GM18517 (cell line): Measurements from ENCODE around the gene OR7G3.

Experiments
- ATAC-seq: cut with Tn5 transposase; IDR thresholded peaks from one replicate; pipeline ENCODE4 v1.9.1; 2021; ENCODE audit warnings: mild to moderate bottlenecking, moderate library complexity; ENCODE audit not compliant: unreplicated experiment

OR7G3 gene

DNA sequence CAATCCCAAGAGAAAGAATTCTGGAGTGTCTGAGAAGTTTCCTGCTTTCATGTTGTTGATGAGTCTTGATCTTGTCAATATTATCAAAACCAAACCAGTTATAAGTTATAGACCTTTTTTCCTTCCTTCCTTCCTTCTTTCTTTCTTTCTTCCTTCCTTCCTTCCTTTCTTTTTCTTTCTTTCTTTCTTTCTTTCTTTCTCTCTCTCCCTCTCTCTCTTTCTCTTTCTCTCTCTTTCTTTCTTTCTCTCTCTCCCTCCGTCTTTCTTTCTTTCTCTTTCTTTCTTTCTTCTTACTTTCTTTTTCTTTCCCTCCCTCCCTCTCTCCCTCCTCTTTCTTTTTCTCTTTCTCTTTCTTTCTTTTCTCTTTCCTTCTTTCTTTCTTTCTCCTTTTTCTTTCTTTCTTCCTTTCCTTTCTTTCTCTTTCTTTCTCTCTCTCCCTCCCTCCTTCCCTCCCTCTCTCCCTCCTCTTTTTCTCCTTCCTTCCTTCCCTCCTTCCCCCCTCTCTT is at the start of gene OR7G3:
OR7G3 (minus strand) TSS at position 51 of the 506 bp plus-strand sequence; CDS start at position 51, 0 bp downstream.
- ATAC-seq: no peak

- ATAC-seq: no peak
Measured at GRCh38 chr19:9175326-9175725, 48.6 kb upstream of the OR7G3 start.

DNA sequence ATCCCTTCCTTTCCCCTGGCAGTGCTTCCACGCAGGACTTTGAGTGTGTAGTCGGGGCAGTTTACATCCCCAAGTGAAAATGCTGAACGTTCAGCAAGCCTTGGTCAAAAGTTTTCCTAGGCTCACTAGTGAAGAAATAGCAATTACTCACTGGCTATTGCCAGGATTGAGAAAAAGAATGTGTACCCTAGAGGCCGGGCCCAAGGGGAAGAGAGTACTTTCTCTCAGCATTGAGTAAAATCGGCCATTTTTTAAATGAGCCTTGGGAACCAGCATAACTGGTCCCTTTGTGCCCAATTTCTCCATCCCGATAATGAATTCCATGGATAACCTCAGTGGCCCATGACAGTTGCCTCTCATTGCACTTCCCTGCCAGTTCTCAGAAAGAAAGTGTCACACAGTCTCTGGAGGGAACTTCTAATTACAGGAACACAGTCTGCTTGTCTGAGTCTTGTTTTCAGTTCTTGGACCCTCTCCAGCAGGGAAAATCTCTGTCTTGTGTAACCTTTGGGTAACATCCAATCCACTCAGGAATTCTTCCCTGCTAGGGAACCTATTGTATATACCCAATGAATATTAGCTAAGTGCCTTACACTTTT is 44.7 kb upstream of the OR7G3 start:
- no peak for ATAC-seq

DNA sequence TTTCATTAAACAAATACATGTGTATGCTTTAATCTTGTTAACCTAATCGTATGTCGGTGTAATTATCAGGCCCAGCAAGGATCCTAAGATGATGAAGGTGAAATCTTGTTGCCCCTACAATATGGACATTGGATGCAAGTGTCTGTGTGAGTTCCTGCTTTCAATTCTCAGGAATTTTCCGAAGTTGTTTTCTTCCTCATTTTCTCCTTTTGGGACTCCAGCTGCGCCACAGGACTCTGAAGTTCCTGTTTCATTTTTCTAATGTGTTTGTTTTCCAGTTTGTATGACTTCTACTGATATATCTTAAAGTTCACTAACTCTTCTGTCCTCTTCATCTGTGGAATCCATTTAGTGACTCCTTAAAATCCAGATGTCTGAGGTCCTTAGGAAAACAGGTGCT is 40.1 kb upstream of the OR7G3 start:
- ATAC-seq: no peak

DNA sequence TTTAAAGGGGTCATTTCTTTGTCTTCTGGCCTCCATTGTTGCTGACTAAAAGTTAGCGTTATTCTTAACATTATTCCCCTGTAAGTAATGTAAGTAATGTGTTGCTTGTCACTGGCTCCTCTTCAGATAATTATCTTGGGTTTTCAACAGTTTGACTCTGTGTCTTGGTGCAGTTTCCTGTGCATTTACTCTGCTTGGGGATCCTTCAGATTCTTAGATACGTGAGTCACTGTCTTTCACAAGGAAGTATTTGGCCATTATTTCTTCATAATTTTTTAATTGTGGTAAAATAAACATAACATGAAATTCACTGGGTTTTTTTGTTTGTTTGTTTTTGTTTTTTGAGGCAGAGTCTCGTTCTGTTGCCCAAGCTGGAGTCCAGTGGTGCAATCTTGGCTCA is 38.5 kb upstream of the OR7G3 start:
- ATAC-seq: no peak

- ATAC-seq: no peak
Measured at GRCh38 chr19:9161427-9161826, 34.7 kb upstream of the OR7G3 start.

GRCh38 chr19:9159891-9160290 is 33.1 kb upstream of the OR7G3 start:
- ATAC-seq: no peak

- no peak for ATAC-seq
Measured at GRCh38 chr19:9156304-9156703, 29.6 kb upstream of the OR7G3 start.

GRCh38 chr19:9155591-9155990 is 28.8 kb upstream of the OR7G3 start:
- ATAC-seq: no peak

- no peak for ATAC-seq
Measured at GRCh38 chr19:9151367-9151766, 24.6 kb upstream of the OR7G3 start.

GRCh38 chr19:9150650-9151049 is 23.9 kb upstream of the OR7G3 start:
- ATAC-seq: no peak

DNA sequence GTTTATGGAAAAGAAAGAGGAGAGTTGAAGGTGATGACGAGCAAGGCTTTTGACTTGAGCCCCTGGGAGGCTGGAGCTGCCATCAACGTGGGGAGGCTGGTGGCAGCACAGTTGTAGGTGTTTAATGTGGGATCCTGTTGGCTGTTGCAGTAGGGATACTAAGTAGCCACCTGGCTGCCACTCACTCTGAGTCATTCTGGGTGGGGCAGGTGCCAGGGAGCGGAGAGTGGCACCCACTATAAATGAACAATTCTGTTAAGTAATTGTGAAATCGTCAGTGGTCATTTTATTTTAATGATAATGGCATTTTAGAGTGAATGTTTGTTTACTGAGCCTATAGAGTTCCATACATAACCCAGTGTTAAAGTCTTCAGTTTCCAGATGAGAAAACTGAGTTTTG is 23.2 kb upstream of the OR7G3 start:
- no peak for ATAC-seq

GRCh38 chr19:9148697-9149096 is 21.9 kb upstream of the OR7G3 start:
- ATAC-seq: no peak

DNA sequence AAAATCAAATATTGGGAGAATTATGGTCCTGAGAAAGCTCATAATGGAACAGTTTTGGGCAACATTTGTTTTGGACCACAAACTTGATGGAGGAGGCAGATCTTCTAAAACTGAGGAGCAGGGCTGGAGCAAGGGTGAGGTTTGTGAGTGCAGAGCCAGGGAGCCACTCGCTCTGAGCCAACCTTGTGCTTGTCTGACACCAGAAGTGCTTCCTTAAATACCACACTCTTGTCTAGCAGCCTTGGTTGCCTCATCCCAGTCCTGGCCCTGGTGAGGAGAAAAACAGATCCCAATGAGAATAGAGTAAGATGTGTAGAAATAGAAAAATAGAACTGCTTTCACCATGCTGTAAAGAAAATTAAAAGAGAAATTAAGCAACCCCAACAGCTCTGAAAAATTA is 20.1 kb upstream of the OR7G3 start:
- ATAC-seq: no peak

- ATAC-seq: no peak
Measured at GRCh38 chr19:9144920-9145319, 18.2 kb upstream of the OR7G3 start.

- ATAC-seq: peak; percentile 93
Measured at GRCh38 chr19:9140159-9140874, 13.6 kb upstream of the OR7G3 start, which contains the start of gene ZNF317. TSS of gene ZNF317 (plus strand) at chr19:9140397. CDS start at chr19:9156017, 15,620 bp downstream.

DNA sequence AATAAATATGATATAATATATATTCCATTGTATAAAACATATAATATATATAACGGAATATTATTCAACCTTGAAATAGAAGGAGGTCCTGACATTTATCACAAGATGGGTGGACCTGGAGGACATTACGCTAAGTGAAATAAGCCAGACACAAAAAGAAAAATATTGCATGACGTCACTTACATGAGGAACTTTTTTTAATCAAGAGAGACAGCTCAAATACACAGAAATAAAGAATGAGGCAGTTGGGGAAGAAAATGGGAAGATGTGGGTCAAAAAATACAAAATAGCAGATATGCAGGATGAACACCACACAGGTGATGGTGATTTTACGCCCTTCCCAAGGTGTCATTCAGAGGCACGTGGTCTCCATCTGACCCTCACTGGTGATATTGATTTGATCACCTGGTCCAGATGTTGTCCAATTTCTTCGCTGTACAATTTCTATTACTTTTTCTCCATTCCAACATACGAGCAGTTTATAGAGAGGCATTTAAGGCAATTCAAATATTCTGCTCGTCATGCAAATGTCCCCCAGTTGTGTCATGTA is 12.9 kb upstream of the OR7G3 start:
- peak; percentile 31 for ATAC-seq

DNA sequence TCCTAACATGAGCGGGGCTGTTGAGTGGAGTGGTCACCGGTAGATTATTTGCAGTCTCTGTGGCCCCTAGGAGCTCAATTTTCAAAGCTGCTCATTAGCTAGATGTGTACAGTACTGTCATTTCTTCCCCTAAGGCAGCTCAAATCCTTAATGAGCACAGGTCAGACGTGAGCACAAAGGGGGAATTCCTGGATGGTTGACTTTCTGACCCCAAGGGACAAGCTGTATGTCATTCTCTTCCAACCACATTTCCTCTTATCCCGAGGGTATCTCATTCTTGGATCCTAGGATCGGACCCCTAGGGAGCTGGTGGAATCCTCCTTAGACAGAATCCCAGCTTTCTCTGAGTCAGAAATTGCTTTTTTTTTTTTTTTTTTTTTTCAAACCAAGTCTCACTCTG is 5.7 kb upstream of the OR7G3 start:
- ATAC-seq: no peak

DNA sequence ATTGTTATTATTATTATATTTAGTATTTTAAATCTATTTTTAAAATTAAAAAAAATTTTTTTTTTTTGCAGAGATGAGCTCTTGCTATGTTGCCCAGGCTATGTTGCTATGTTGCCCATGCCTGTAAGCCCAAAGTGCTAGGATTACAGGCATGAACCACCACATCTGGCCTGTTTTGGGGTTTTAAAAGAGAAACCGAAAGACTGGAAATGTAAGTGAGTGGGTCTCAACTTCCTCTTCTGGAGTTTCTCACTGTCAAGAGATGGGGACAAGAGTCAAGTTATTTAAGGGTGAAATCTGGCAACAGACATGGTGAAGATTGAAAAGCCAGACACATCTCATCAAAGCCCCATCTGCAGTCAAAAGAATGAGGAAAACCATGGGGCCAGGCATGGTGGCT is 4.2 kb upstream of the OR7G3 start:
- no peak for ATAC-seq

GRCh38 chr19:9128171-9128570 is 1.4 kb upstream of the OR7G3 start:
- ATAC-seq: no peak

DNA sequence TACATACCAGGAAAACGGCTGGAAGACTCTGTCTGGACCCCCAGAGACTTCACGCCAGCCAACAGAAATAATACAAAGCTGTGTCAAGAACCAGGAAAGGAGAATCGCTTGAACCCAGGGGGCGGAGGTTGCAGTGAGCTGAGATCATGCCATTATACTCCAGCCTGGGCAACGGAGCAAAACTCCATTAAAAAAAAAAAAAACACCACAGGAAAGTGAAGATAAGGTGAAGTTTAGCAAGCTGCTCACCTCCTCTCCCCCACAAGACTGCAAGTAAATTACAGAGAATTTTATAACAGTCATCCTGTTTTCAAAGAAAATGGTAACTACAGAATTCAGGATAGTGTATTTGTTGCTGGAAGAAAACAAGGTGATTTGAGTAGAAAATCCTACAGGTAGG is 10.2 kb downstream of the OR7G3 start:
- no peak for ATAC-seq

DNA sequence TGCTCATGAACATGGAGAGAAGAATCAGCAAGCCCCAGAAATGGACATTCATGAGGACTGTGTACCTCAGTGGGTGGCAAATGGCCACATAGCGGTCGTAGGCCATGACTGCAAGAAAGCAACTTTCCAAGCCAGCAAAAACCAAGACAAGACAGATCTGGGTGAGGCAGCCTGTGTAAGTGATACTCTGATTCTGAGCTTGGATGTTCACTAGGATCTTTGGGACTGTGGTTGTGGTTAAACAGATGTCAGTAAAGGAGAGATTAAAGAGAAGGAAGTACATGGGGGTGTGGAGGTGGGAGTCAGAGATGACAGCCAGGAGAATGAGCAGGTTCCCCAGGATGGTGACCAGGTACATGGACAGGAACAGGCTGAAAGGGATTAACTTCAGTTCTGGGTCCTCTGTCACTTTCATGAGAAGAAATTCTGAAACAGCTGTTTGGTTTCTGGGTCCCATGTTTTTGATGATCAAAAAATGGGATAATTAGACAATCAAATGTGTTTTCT is 11.4 kb downstream of the OR7G3 start, which contains the start of gene OR7G1:
OR7G1 (minus strand) TSS at position 457 of the 507 bp plus-strand sequence; CDS start at position 457, 0 bp downstream.
- ATAC-seq: no peak
